Colonic mucosa (tissue), 4 donors: ENCODE measurements around the gene C1orf105. TPM values are rescaled to one million over a fixed set of nuclear protein-coding genes. Genes with fewer than 3 reads are reported as not detected.

Source experiments
- DNase-seq: peaks from one replicate; pipeline ENCODE4 v3.0.0-alpha.2; 2020
- H3K27ac ChIP-seq: fragments of 200-600 bp; one replicate; pipeline ENCODE4 v1.8.0; 2021
- H3K27me3 ChIP-seq: fragments of 200-600 bp; one replicate; pipeline ENCODE4 v1.8.0; 2021
- H3K36me3 ChIP-seq: fragments of 200-600 bp; one replicate; pipeline ENCODE4 v1.8.0; 2021
- H3K4me1 ChIP-seq: fragments of 200-600 bp; one replicate; pipeline ENCODE4 v1.8.0; 2021; ENCODE audit warnings: mild to moderate bottlenecking
- H3K4me3 ChIP-seq: fragments of 200-600 bp; one replicate; pipeline ENCODE4 v1.8.0; 2021
- H3K9ac ChIP-seq, 2 donors: one replicate each; pipeline ENCODE4 v1.7.0; 2013; ENCODE audit warnings: control low read depth in 2 of 2, low read depth in 2 of 2, low read length in 2 of 2
- H3K9me3 ChIP-seq: fragments of 200-600 bp; one replicate; pipeline ENCODE4 v1.8.0; 2021
- intact Hi-C: fragments of 100-400 bp; cut with DNase I; formaldehyde crosslinking; loops from one replicate; pipeline ENCODE4 v1.14.1; 2022
- total RNA-seq, 2 donors: library from RNA; stranded (reverse); fragmentation: NEBNext Ultra II Directional in 1 of 2; extraction: Animal tissue kit (Norgen Biotek cat#: 25700) in 1 of 2; gene quantifications; one replicate each; pipeline ENCODE4 v1.2.1, GENCODE V29; 2021
- TF ChIP-seq, protein P1 (sequence below): fragments of 200-600 bp; IDR thresholded peaks from one replicate; pipeline ENCODE4 v1.8.0; 2022; ENCODE audit warnings: antibody characterized with exemption, mild to moderate bottlenecking
- donor health status: healthy.
- donor health status: DM: no; HTN: no; CAD: no.
- donor health status: DM: no; HTN: no; CAD: no.

The C1orf105 gene
- total RNA-seq, 2 donors from 2014 or later: not detected

DNA sequence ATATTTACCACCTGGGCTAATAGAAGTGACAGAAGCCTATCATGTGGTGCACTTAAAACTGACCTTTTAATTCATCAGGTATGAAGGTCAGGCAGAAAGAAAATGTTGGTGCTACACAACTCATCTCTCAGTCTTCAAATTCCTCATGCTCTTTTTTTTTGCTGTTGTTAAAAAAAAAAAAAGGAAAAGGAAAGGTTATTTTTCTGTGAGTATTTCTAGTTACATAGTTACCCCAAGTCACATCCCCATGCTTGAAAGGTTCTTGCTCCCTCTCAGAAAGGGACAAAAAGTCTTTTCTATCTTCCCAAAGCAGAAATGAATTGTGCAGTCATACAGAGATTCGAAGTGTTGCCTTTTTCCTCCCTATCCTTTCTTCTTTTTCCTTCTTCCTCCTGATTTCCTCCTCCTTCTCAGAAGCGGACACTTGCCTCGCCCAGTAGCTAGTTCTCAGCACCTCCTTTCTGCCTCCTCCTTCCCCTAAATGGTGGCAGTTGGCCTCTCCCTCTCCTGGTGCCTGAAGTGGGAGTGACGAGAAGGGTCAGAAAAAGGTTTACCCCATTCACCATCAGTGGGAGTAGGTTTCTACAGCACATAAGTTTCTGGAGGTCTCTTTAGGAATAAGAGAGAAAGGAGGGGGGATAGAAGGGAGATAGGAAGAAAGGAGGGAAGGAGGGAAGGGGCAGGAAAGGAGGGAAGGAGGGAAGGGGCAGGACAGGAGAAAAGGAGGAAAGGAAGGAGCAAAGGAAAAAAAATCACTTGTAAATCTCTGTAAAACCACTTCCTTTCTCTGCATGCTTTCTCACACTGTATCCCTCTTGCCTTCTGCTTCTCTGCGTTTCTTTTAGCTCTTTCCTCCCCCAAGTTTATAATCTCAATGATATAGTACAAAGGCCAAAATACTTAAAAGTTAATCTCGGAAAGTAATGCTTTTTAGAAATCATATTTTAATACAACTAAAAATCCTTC, 20.4 kb upstream of the C1orf105 start:
- Histone ChIP-seq H3K9ac (no peak overlapping the region), H3K27ac (no peak overlapping the region), H3K36me3 (no peaks in the 10 kb centered on the region), H3K27me3 (no peaks in the 10 kb centered on the region), H3K4me1 (no peaks in the 10 kb centered on the region), H3K9me3 (no peaks in the 10 kb centered on the region), H3K4me3 (no peak overlapping the region)
- TF ChIP-seq, protein P1, sequence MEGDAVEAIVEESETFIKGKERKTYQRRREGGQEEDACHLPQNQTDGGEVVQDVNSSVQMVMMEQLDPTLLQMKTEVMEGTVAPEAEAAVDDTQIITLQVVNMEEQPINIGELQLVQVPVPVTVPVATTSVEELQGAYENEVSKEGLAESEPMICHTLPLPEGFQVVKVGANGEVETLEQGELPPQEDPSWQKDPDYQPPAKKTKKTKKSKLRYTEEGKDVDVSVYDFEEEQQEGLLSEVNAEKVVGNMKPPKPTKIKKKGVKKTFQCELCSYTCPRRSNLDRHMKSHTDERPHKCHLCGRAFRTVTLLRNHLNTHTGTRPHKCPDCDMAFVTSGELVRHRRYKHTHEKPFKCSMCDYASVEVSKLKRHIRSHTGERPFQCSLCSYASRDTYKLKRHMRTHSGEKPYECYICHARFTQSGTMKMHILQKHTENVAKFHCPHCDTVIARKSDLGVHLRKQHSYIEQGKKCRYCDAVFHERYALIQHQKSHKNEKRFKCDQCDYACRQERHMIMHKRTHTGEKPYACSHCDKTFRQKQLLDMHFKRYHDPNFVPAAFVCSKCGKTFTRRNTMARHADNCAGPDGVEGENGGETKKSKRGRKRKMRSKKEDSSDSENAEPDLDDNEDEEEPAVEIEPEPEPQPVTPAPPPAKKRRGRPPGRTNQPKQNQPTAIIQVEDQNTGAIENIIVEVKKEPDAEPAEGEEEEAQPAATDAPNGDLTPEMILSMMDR: no peak
- DNase-seq: no peak
- intact Hi-C loops: loop anchor here (2.0 to 10.0 kb wide), 3 partner anchors 263 to 395 kb away; no protein-coding TSS in a partner anchor

DNA sequence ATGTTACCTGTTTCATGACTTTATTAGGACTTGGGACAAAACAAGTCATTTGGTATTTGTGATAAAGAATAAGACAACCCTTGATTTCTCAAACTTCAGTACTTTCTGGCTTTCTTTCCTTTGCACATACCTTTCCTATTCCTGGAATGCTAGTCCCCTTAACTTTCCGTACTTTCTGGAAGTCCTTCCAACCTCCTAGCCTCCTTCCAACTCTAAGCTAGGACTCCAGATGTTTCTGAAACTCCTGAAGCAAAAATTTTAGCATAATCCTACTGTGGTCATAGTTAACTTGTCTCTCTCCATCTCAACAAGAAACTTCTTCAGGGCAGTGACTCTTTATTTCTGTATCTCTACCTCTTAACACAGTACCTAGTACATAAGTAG, 19.8 kb upstream of the C1orf105 start:
- Histone ChIP-seq H3K27ac (no peak overlapping the region), H3K36me3 (no peaks in the 10 kb centered on the region), H3K9me3 (no peaks in the 10 kb centered on the region), H3K27me3 (no peaks in the 10 kb centered on the region), H3K4me3 (no peak overlapping the region), H3K4me1 (no peaks in the 10 kb centered on the region), H3K9ac (no peak overlapping the region)
- TF ChIP-seq, protein P1: no peak
- intact Hi-C loops: loop anchor here (2.0 to 10.0 kb wide), 2 partner anchors 310 to 396 kb away; no protein-coding TSS in a partner anchor
- no peak for DNase-seq

DNA sequence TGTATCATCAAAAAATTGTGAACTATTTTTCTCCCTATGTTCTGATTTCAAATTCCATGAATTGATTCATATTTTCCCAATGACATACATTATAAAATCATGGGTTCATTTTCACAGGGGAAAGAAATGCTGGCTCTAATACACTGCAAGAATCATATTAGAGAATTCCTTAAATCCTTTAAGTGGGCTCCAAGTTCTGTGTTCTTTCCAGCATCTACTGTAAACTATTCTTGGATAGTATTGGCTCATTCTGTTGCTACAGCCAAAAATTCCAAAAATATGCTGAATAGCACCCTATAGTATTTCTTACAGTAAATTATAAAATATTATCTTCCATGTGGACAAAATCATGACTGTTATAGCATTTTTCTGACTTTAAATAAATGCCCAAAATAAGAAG, 19.0 kb upstream of the C1orf105 start:
- Histone ChIP-seq H3K9me3 (no peaks in the 10 kb centered on the region), H3K36me3 (no peaks in the 10 kb centered on the region), H3K4me1 (no peaks in the 10 kb centered on the region), H3K27ac (no peak overlapping the region), H3K27me3 (no peaks in the 10 kb centered on the region), H3K9ac (no peak overlapping the region), H3K4me3 (no peak overlapping the region)
- DNase-seq: no peak
- intact Hi-C loops: loop anchor here (2.0 to 10.0 kb wide), 2 partner anchors 311 to 397 kb away; no protein-coding TSS in a partner anchor
- TF ChIP-seq, protein P1: no peak

DNA sequence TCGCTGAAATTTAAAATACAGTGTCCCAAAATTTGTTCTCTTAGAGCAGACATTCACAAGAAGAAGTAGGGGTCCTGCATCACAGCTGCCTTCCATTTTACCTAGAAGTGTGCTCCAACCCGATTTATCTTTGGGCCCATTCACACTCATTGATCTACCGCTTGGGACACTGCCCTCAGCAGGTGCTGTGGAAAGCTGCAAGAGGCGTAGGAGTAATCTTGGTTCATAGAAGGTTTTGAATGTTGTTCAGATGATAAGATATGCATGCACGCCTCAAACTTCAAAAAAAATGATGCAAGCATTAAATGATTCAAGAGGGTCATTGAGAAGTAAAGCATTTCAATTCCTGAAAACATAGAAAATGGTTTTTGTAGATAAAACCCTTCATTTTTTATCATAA, 18.6 kb upstream of the C1orf105 start:
- no peak overlapping the region for H3K9ac ChIP-seq
- TF ChIP-seq, protein P1: no peak
- no peak overlapping the region for H3K27ac ChIP-seq

DNA sequence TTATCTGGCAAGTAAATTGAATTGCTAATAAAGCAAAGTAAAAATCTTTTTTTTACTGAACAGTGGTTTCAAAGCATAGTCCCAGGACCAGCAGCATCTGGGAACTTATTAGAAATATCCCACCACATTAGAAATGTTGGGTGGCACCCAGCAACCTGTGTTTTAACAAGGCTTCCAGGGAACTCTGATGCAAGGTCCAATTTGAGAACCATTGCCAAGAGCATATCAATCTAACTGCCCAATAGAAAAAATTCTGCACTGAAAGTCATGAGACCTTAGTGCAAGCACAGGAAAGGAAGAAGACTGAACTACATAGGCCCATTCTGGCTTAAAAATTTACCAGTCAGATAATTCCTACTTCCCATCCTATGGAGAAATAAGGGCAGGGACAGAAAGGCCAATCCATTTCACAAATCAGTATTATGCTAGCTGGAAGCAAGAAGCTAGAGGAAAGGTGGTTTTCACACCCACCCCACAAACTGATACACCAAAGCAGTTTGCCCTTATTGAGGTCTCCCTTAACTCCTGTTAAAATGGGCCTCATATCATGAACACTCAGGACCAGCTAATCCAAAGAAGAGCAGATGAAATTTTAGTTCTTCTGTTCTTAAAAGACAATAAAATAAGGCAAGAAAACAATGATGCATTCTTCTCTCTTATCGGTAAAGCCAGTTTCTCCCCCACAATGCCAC, 17.5 kb upstream of the C1orf105 start:
- TF ChIP-seq, protein P1: no peak
- intact Hi-C loops: loop anchor here (10.0 kb wide), 1 partner anchor 398 kb away; no protein-coding TSS in a partner anchor
- no peaks in the 10 kb centered on the region for H3K36me3 ChIP-seq
- no peaks in the 10 kb centered on the region for H3K9me3 ChIP-seq
- no peaks in the 10 kb centered on the region for H3K27me3 ChIP-seq
- no peaks in the 10 kb centered on the region for H3K4me1 ChIP-seq
- no peak overlapping the region for H3K27ac ChIP-seq
- no peak for DNase-seq
- H3K9ac ChIP-seq: no peak overlapping the region
- H3K4me3 ChIP-seq: no peak overlapping the region

More for the DNA sequence above, 18.6 kb upstream of the C1orf105 start:
- intact Hi-C loops: loop anchor here (2.0 to 10.0 kb wide), 2 partner anchors 311 to 397 kb away; no protein-coding TSS in a partner anchor
- Histone ChIP-seq H3K4me1 (no peaks in the 10 kb centered on the region), H3K9me3 (no peaks in the 10 kb centered on the region), H3K36me3 (no peaks in the 10 kb centered on the region), H3K4me3 (no peak overlapping the region), H3K27me3 (no peaks in the 10 kb centered on the region)
- no peak for DNase-seq
